ENCODE measurements around the gene RAB27A. TPM values are rescaled to one million over a fixed set of nuclear protein-coding genes. Genes with fewer than 3 reads are reported as not detected.

RAB27A gene
- total RNA-seq, 1 experiment from 2014 or later = 4.7 TPM

GRCh38 chr15:55334997-55335396 is 45.4 kb upstream of the RAB27A start (continued):
- TF ChIP-seq ZNF423 (CRISPR knock-in tag; IDR thresholded peaks at IDR 0.05) (no peak), TCF7 (CRISPR knock-in tag; IDR thresholded peaks at IDR 0.05; ENCODE audit: low read depth) (no peak), PRRX2 (CRISPR knock-in tag; IDR thresholded peaks at IDR 0.05) (no peak), GABPB1 (CRISPR knock-in tag; IDR thresholded peaks at IDR 0.05) (no peak), ZNF532 (CRISPR knock-in tag; IDR thresholded peaks at IDR 0.05; ENCODE audit: borderline replicate concordance) (no peak), AR (CRISPR knock-in tag; IDR thresholded peaks at IDR 0.05) (no peak), E2F1 (CRISPR knock-in tag; IDR thresholded peaks at IDR 0.05) (no peak)
- TF ChIP-seq, protein P1, sequence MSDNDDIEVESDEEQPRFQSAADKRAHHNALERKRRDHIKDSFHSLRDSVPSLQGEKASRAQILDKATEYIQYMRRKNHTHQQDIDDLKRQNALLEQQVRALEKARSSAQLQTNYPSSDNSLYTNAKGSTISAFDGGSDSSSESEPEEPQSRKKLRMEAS (CRISPR knock-in tag; IDR thresholded peaks at IDR 0.05) = no peak

- Mint-ChIP-seq H3K4me1 (no peaks in the 10 kb centered on the region), H3K4me3 (no peak overlapping the region), H3K36me3 (no peaks in the 10 kb centered on the region), H3K9me3 (no peaks in the 10 kb centered on the region), H3K27me3 (ENCODE audit: low read depth) (no peaks in the 10 kb centered on the region), H3K27ac (no peak overlapping the region)
- ChIA-PET CTCF (no interaction called here), POLR2A (no interaction called here)
- TF ChIP-seq FOXJ3 (CRISPR knock-in tag; IDR thresholded peaks at IDR 0.05; ENCODE audit: borderline replicate concordance) (no peak), ZNF671 (CRISPR knock-in tag; IDR thresholded peaks at IDR 0.05) (no peak), HMGA2 (CRISPR knock-in tag; IDR thresholded peaks at IDR 0.05) (no peak), NR2C2 (CRISPR knock-in tag; IDR thresholded peaks at IDR 0.05) (no peak), ZNF138 (CRISPR knock-in tag; conservative IDR thresholded peaks at IDR 0.05) (no peak)
- TF ChIP-seq, protein P2, sequence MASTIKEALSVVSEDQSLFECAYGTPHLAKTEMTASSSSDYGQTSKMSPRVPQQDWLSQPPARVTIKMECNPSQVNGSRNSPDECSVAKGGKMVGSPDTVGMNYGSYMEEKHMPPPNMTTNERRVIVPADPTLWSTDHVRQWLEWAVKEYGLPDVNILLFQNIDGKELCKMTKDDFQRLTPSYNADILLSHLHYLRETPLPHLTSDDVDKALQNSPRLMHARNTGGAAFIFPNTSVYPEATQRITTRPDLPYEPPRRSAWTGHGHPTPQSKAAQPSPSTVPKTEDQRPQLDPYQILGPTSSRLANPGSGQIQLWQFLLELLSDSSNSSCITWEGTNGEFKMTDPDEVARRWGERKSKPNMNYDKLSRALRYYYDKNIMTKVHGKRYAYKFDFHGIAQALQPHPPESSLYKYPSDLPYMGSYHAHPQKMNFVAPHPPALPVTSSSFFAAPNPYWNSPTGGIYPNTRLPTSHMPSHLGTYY (CRISPR knock-in tag; IDR thresholded peaks at IDR 0.05) = no peak
- TF ChIP-seq, protein P3, sequence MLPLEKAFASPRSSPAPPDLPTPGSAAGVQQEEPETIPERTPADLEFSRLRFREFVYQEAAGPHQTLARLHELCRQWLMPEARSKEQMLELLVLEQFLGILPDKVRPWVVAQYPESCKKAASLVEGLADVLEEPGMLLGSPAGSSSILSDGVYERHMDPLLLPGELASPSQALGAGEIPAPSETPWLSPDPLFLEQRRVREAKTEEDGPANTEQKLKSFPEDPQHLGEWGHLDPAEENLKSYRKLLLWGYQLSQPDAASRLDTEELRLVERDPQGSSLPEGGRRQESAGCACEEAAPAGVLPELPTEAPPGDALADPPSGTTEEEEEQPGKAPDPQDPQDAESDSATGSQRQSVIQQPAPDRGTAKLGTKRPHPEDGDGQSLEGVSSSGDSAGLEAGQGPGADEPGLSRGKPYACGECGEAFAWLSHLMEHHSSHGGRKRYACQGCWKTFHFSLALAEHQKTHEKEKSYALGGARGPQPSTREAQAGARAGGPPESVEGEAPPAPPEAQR (CRISPR knock-in tag; IDR thresholded peaks at IDR 0.05) = no peak
- ATAC-seq (no peak), DNase-seq (ENCODE audit: low spot score) (no peak)
Measured at GRCh38 chr15:55334371-55334770, 44.8 kb upstream of the RAB27A start.
